Activated naive CD4-positive, alpha-beta T cell treated with anti-CD3 and anti-CD28 coated beads for 36 hours (primary cell): ENCODE measurements around the gene IQCH. TPM values are rescaled to one million over a fixed set of nuclear protein-coding genes. Genes with fewer than 3 reads are reported as not detected.

Experiments
- CTCF ChIA-PET: fragments of 350-600 bp; sonication (Branson Sonifier 250); formaldehyde crosslinking; loops from one replicate; lab custom pipeline; 2021; ENCODE audit warnings: antibody characterized with exemption; lab: Charles Lee
- DNase-seq: peaks from one replicate; pipeline ENCODE4 v3.0.0-alpha.2; 2020
- H3K27ac Mint-ChIP-seq: one replicate; pipeline ENCODE4 v1.8.0; 2021; ENCODE audit warnings: mild to moderate bottlenecking, mixed read lengths
- H3K27me3 Mint-ChIP-seq: one replicate; pipeline ENCODE4 v1.8.0; 2021; ENCODE audit warnings: low read depth, mixed read lengths
- H3K36me3 Mint-ChIP-seq: one replicate; pipeline ENCODE4 v1.8.0; 2021; ENCODE audit warnings: low read depth, mixed read lengths
- H3K4me1 Mint-ChIP-seq: one replicate; pipeline ENCODE4 v1.8.0; 2021; ENCODE audit warnings: low read depth, mixed read lengths
- H3K4me3 Mint-ChIP-seq: one replicate; pipeline ENCODE4 v1.8.0; 2021; ENCODE audit warnings: mild to moderate bottlenecking, moderate library complexity, mixed read lengths
- H3K9me3 Mint-ChIP-seq: one replicate; pipeline ENCODE4 v1.8.0; 2021; ENCODE audit warnings: mixed read lengths
- intact Hi-C: fragments of 100-400 bp; cut with micrococcal nuclease; formaldehyde crosslinking; loops from one replicate; pipeline ENCODE4 v1.15.1; 2023
- total RNA-seq, 2 experiments: library from RNA; stranded (reverse); gene quantifications; one replicate each; pipeline ENCODE4 v1.2.3, GENCODE V29; 2021

Gene IQCH
- total RNA-seq, 2 experiments from 2014 or later, result 0.98 to 1.4 TPM

- intact Hi-C loops, result no loop called here
These were observed 115.8 kb downstream of the IQCH start for GRCh38 chr15:67370206-67370954.

GRCh38 chr15:67372543-67372942 lies 118.0 kb downstream of the IQCH start:
- Mint-ChIP-seq H3K9me3 (no peaks in the 10 kb centered on the region), H3K4me3 (no peak overlapping the region), H3K36me3 (no peaks in the 10 kb centered on the region), H3K27me3 (no peaks in the 10 kb centered on the region), H3K4me1 (no peaks in the 10 kb centered on the region), H3K27ac (no peak overlapping the region)
- intact Hi-C loops, result no loop called here
- no peak for DNase-seq
- CTCF ChIA-PET, result no interaction called here

More at GRCh38 chr15:67370206-67370954, 115.8 kb downstream of the IQCH start:
- Mint-ChIP-seq H3K9me3 (no peaks in the 10 kb centered on the region), H3K27me3 (no peaks in the 10 kb centered on the region), H3K4me1 (no peaks in the 10 kb centered on the region), H3K36me3 (no peaks in the 10 kb centered on the region), H3K4me3 (no peak overlapping the region), H3K27ac (no peak overlapping the region)
- CTCF ChIA-PET, result no interaction called here
- no peak for DNase-seq

GRCh38 chr15:67372986-67373675 lies 118.5 kb downstream of the IQCH start:
- CTCF ChIA-PET, result interaction anchor here (0.7 to 0.8 kb wide), 2 partner anchors 412 to 493 kb away, joined by 3 read pairs; no protein-coding TSS in a partner anchor
- peaks cover under 1% of the 10 kb centered on the region for H3K27me3 Mint-ChIP-seq
- no peak overlapping the region for H3K4me3 Mint-ChIP-seq
- no peaks in the 10 kb centered on the region for H3K9me3 Mint-ChIP-seq
- DNase-seq, result no peak
- H3K4me1 Mint-ChIP-seq, result no peaks in the 10 kb centered on the region
- no peak overlapping the region for H3K27ac Mint-ChIP-seq
- intact Hi-C loops, result no loop called here
- H3K36me3 Mint-ChIP-seq, result no peaks in the 10 kb centered on the region

GRCh38 chr15:67373971-67374370 lies 119.4 kb downstream of the IQCH start:
- intact Hi-C loops, result no loop called here
- Mint-ChIP-seq H3K36me3 (no peaks in the 10 kb centered on the region), H3K27ac (no peak overlapping the region), H3K4me3 (no peak overlapping the region), H3K4me1 (no peaks in the 10 kb centered on the region), H3K27me3 (peaks cover 3% of the 10 kb centered on the region), H3K9me3 (no peaks in the 10 kb centered on the region)
- CTCF ChIA-PET, result no interaction called here
- DNase-seq, result no peak

GRCh38 chr15:67379530-67379929 lies 124.9 kb downstream of the IQCH start:
- Mint-ChIP-seq H3K27ac (no peak overlapping the region), H3K4me1 (no peaks in the 10 kb centered on the region), H3K4me3 (no peak overlapping the region), H3K27me3 (peaks cover 3% of the 10 kb centered on the region), H3K9me3 (no peaks in the 10 kb centered on the region), H3K36me3 (no peaks in the 10 kb centered on the region)
- no peak for DNase-seq
- intact Hi-C loops, result no loop called here
- CTCF ChIA-PET, result no interaction called here

GRCh38 chr15:67380921-67381320 lies 126.3 kb downstream of the IQCH start:
- H3K27ac Mint-ChIP-seq, result no peak overlapping the region
- H3K4me3 Mint-ChIP-seq, result no peak overlapping the region
- intact Hi-C loops, result no loop called here
- CTCF ChIA-PET, result no interaction called here
- no peaks in the 10 kb centered on the region for H3K9me3 Mint-ChIP-seq
- H3K36me3 Mint-ChIP-seq, result no peaks in the 10 kb centered on the region
- no peak for DNase-seq
- no peaks in the 10 kb centered on the region for H3K4me1 Mint-ChIP-seq
- H3K27me3 Mint-ChIP-seq, result peaks cover 3% of the 10 kb centered on the region

- Mint-ChIP-seq H3K36me3 (no peaks in the 10 kb centered on the region), H3K9me3 (no peaks in the 10 kb centered on the region), H3K27ac (no peak overlapping the region), H3K4me1 (no peaks in the 10 kb centered on the region), H3K4me3 (no peak overlapping the region), H3K27me3 (peaks cover 3% of the 10 kb centered on the region)
- no peak for DNase-seq
- intact Hi-C loops, result no loop called here
- CTCF ChIA-PET, result interaction anchor here (0.6 kb wide), 1 partner anchor 622 kb away, joined by 4 read pairs; no protein-coding TSS in a partner anchor
These were observed 126.9 kb downstream of the IQCH start for GRCh38 chr15:67381416-67382045.

GRCh38 chr15:67382723-67383122 lies 128.1 kb downstream of the IQCH start:
- H3K4me3 Mint-ChIP-seq, result no peak overlapping the region
- intact Hi-C loops, result no loop called here
- H3K9me3 Mint-ChIP-seq, result no peaks in the 10 kb centered on the region
- H3K4me1 Mint-ChIP-seq, result no peaks in the 10 kb centered on the region
- no peak for DNase-seq
- no peaks in the 10 kb centered on the region for H3K36me3 Mint-ChIP-seq
- H3K27me3 Mint-ChIP-seq, result peaks cover 3% of the 10 kb centered on the region
- CTCF ChIA-PET, result interaction anchor here (0.6 kb wide), 1 partner anchor 262 kb away, joined by 3 read pairs; no protein-coding TSS in a partner anchor
- H3K27ac Mint-ChIP-seq, result no peak overlapping the region

GRCh38 chr15:67383899-67384298 lies 129.3 kb downstream of the IQCH start:
- Mint-ChIP-seq H3K27ac (no peak overlapping the region), H3K4me3 (no peak overlapping the region), H3K36me3 (no peaks in the 10 kb centered on the region), H3K9me3 (no peaks in the 10 kb centered on the region), H3K4me1 (no peaks in the 10 kb centered on the region), H3K27me3 (no peaks in the 10 kb centered on the region)
- CTCF ChIA-PET, result interaction anchor here (0.7 to 0.8 kb wide), 2 partner anchors 137 to 434 kb away, joined by 3 to 4 read pairs; no protein-coding TSS in a partner anchor
- no peak for DNase-seq
- intact Hi-C loops, result no loop called here

- DNase-seq, result no peak
- no peaks in the 10 kb centered on the region for H3K9me3 Mint-ChIP-seq
- intact Hi-C loops, result no loop called here
- H3K4me1 Mint-ChIP-seq, result no peaks in the 10 kb centered on the region
- no peak overlapping the region for H3K27ac Mint-ChIP-seq
- H3K36me3 Mint-ChIP-seq, result no peaks in the 10 kb centered on the region
- CTCF ChIA-PET, result interaction anchor here (0.8 kb wide), 1 partner anchor 435 kb away, joined by 4 read pairs; no protein-coding TSS in a partner anchor
- H3K4me3 Mint-ChIP-seq, result no peak overlapping the region
- H3K27me3 Mint-ChIP-seq, result no peaks in the 10 kb centered on the region
These were observed 130.2 kb downstream of the IQCH start for GRCh38 chr15:67384761-67385160.

- no peaks in the 10 kb centered on the region for H3K36me3 Mint-ChIP-seq
- no peaks in the 10 kb centered on the region for H3K27me3 Mint-ChIP-seq
- CTCF ChIA-PET, result no interaction called here
- DNase-seq, result no peak
- intact Hi-C loops, result no loop called here
- no peak overlapping the region for H3K27ac Mint-ChIP-seq
- H3K9me3 Mint-ChIP-seq, result no peaks in the 10 kb centered on the region
- no peak overlapping the region for H3K4me3 Mint-ChIP-seq
- H3K4me1 Mint-ChIP-seq, result no peaks in the 10 kb centered on the region
These were observed 131.4 kb downstream of the IQCH start for GRCh38 chr15:67385971-67386370.

GRCh38 chr15:67386947-67387346 lies 132.4 kb downstream of the IQCH start:
- no peak overlapping the region for H3K27ac Mint-ChIP-seq
- no peak overlapping the region for H3K4me3 Mint-ChIP-seq
- CTCF ChIA-PET, result interaction anchor here (1.5 to 2.0 kb wide), 2 partner anchors 9 to 47 kb away, joined by 4 read pairs; no protein-coding TSS in a partner anchor
- H3K36me3 Mint-ChIP-seq, result no peaks in the 10 kb centered on the region
- intact Hi-C loops, result no loop called here
- no peak for DNase-seq
- no peaks in the 10 kb centered on the region for H3K9me3 Mint-ChIP-seq
- no peaks in the 10 kb centered on the region for H3K4me1 Mint-ChIP-seq
- no peaks in the 10 kb centered on the region for H3K27me3 Mint-ChIP-seq
